Mesendoderm (in vitro differentiated cells): Measurements from ENCODE around the gene KIAA1549.

Experiments used
- DNase-seq: peaks from one replicate; pipeline ENCODE4 v3.0.0; 2013
- H2AK5ac ChIP-seq: 2 replicates; pipeline ENCODE4 v1.6.1; 2013; ENCODE audit warnings: low read length, inconsistent platforms
- H2BK120ac ChIP-seq: 2 replicates; pipeline ENCODE4 v1.6.1; 2013; ENCODE audit warnings: low read depth, mild to moderate bottlenecking, low read length, moderate library complexity, mixed read lengths
- H2BK15ac ChIP-seq: replicated peaks from 2 replicates; pipeline ENCODE4 v1.6.1; 2013; ENCODE audit warnings: low read depth, mild to moderate bottlenecking, moderate library complexity
- H2BK5ac ChIP-seq: 2 replicates; pipeline ENCODE4 v1.6.1; 2013; ENCODE audit warnings: low read length, inconsistent platforms
- H3K18ac ChIP-seq: 2 replicates; pipeline ENCODE4 v1.6.1; 2013; ENCODE audit warnings: mild to moderate bottlenecking, low read length, mixed read lengths
- H3K23ac ChIP-seq: one replicate; pipeline ENCODE4 v1.6.1; 2013; ENCODE audit warnings: low read length
- H3K27ac ChIP-seq: 2 replicates; pipeline ENCODE4 v1.5.1; 2013; ENCODE audit warnings: low read depth, mild to moderate bottlenecking, inconsistent platforms, low read length, moderate library complexity
- H3K27me3 ChIP-seq: 2 replicates; pipeline ENCODE4 v1.6.1; 2013; ENCODE audit warnings: low read length, control low read depth, mild to moderate bottlenecking, inconsistent platforms; ENCODE audit not compliant: insufficient read depth, poor library complexity
- H3K36me3 ChIP-seq: 2 replicates; pipeline ENCODE4 v1.6.1; 2013; ENCODE audit warnings: low read length, inconsistent platforms; ENCODE audit not compliant: control insufficient read depth, insufficient read depth
- H3K4ac ChIP-seq: one replicate; pipeline ENCODE4 v1.6.1; 2013; ENCODE audit warnings: low read depth, mild to moderate bottlenecking, low read length, moderate library complexity
- H3K4me1 ChIP-seq: 2 replicates; pipeline ENCODE4 v1.6.1; 2013; ENCODE audit warnings: low read depth, low read length, inconsistent platforms; ENCODE audit not compliant: control insufficient read depth
- H3K4me2 ChIP-seq: 2 replicates; pipeline ENCODE4 v1.6.1; 2013; ENCODE audit warnings: low read length
- H3K4me3 ChIP-seq: 2 replicates; pipeline ENCODE4 v1.5.1; 2013; ENCODE audit warnings: mild to moderate bottlenecking, low read length
- H3K56ac ChIP-seq: one replicate; pipeline ENCODE4 v1.6.1; 2013; ENCODE audit warnings: low read length
- H3K79me1 ChIP-seq: 2 replicates; pipeline ENCODE4 v1.6.1; 2013; ENCODE audit warnings: low read length, inconsistent platforms
- H3K79me2 ChIP-seq: 2 replicates; pipeline ENCODE4 v1.6.1; 2013; ENCODE audit warnings: mild to moderate bottlenecking, low read length; ENCODE audit not compliant: control insufficient read depth, insufficient read depth
- H3K9ac ChIP-seq: 2 replicates; pipeline ENCODE4 v1.6.1; 2013; ENCODE audit warnings: low read length, inconsistent platforms
- H4K5ac ChIP-seq: one replicate; pipeline ENCODE4 v1.6.1; 2013; ENCODE audit warnings: low read length
- H4K8ac ChIP-seq: one replicate; pipeline ENCODE4 v1.6.1; 2013; ENCODE audit warnings: low read depth, mild to moderate bottlenecking, control low read depth, low read length, moderate library complexity
- WGBS: extraction: QIAGEN DNeasy Blood & Tissue Kit; methylation state at CpG from one replicate; pipeline ENCODE4 v1.1.7; 2013; ENCODE audit warnings: low lambda C conversion rate, missing lambda C conversion rate; ENCODE audit not compliant: insufficient coverage; ENCODE audit errors: extremely low coverage; 5-methylcytosine and 5-hydroxymethylcytosine counted together

Gene KIAA1549

DNA sequence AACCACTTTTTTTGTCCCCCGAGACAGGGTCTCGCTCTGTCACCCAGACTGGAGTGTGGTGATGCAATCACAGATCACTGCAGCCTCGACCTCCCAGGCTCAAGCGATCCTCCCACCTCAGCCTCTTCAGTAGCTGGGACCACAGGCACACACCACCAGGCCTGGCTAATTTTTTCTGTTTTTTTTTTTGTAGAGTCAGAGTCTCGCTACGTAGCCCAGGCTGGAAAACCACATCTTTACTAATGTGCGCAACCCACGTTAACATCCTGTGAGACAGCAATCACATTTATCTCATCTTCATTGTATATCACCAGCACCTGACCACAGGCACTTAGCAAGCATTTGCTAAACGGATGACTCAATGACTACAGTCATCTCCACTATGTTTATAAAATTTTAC lies 105.4 kb downstream of the KIAA1549 start:
- Histone ChIP-seq H3K4me2 (no peak overlapping the region), H3K4me1 (no peaks in the 10 kb centered on the region), H4K5ac (no peak overlapping the region), H3K9ac (no peak overlapping the region), H4K8ac (no peak overlapping the region), H3K27ac (no peak overlapping the region), H3K23ac (no peak overlapping the region), H3K18ac (no peak overlapping the region), H3K79me1 (no peaks in the 10 kb centered on the region), H3K36me3 (no peaks in the 10 kb centered on the region), H2BK15ac (no peak overlapping the region), H2BK120ac (no peak overlapping the region), H3K27me3 (no peaks in the 10 kb centered on the region), H2BK5ac (no peak overlapping the region), H3K4me3 (no peak overlapping the region), H3K56ac (no peak overlapping the region), H3K4ac (no peak overlapping the region), H2AK5ac (no peak overlapping the region), H3K79me2 (no peaks in the 10 kb centered on the region)
- WGBS, result no CpG with 5 or more reads among the region's 9 CpGs
- DNase-seq, result no peak

DNA sequence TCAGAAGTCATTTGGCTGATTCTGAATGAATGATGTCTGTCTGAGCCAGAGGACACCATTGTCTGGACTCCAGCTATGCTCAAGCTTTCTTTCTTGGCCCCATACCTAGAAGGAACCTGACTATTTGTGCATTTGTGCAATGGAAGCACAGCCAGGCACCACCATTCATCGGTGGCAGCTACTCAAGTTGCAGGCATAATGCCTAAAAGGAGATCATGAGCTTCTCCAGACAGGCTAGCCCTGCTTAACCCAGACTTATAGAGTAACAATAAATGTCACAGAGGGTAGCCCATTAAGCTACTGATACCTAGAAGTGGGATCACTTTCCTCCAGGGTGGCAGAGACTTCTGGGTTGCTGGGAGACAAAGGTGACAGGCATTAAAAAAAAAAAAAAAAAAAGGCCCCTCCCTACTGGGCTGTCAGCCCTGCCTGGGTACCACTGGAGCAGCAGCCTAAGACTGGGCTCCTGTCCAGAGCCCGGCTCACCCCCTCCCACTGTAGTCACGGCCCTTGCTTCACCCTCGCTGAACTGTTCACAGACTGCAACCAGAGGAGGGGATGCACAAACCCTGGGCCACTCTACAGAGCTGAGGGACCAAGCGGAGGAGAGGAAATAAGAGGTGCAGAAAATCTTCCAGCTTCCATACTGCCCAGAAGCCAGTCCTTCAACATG lies 107.8 kb downstream of the KIAA1549 start:
- DNase-seq, result no peak
- Histone ChIP-seq H3K4me2 (no peak overlapping the region), H3K9ac (no peak overlapping the region), H3K18ac (no peak overlapping the region), H3K4ac (no peak overlapping the region), H3K27ac (no peak overlapping the region), H4K8ac (no peak overlapping the region), H2BK15ac (no peak overlapping the region), H3K27me3 (no peaks in the 10 kb centered on the region), H3K79me2 (no peaks in the 10 kb centered on the region), H3K23ac (no peak overlapping the region), H3K56ac (no peak overlapping the region), H3K4me3 (no peak overlapping the region), H2BK120ac (no peak overlapping the region), H3K79me1 (no peaks in the 10 kb centered on the region), H3K4me1 (no peaks in the 10 kb centered on the region), H2BK5ac (no peak overlapping the region), H2AK5ac (no peak overlapping the region), H3K36me3 (no peaks in the 10 kb centered on the region), H4K5ac (no peak overlapping the region)
- no CpG with 5 or more reads among the region's 5 CpGs for WGBS

DNA sequence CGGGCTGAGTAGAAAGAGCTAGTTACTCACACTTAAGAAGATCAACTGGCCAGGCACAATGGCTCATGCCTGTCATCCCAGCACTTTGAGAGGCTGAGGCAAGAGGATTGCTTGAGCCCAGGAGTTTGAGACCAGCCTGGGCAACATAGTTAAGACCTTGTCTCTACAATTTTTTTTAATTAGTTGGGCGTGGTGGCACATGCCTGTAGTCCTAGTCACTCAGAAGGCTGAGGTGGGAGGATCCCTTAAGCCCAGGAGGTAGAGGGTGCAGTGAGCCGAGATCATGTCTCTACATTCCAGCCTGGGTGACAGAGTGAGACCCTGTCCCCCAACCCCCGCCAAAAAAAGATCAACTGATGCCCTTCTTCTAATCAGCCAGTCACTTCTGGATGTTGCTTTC lies 108.6 kb downstream of the KIAA1549 start:
- Histone ChIP-seq H3K36me3 (peaks cover 1% of the 10 kb centered on the region), H2BK120ac (no peak overlapping the region), H3K56ac (no peak overlapping the region)

DNA sequence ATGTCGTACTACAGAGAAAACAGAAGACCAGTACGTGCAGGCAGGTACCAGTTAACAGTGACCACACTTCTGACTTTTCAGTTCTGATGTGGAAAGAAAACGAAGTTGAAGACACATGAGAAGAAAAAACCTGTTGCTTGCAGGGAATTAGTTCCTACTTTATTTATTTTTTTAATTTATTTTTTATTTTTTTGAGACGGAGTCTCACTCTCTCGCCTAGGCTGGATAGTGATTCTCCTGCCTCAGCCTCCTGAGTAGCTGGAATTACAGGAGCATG lies 109.4 kb downstream of the KIAA1549 start:
- Histone ChIP-seq H2BK15ac (no peak overlapping the region), H3K36me3 (peaks cover 1% of the 10 kb centered on the region), H4K5ac (no peak overlapping the region)

More for the DNA sequence above, 108.6 kb downstream of the KIAA1549 start:
- H3K27ac ChIP-seq, result no peak overlapping the region
- WGBS, result no CpG with 5 or more reads among the region's 4 CpGs
- H3K4me2 ChIP-seq, result no peak overlapping the region
- no peak overlapping the region for H3K23ac ChIP-seq
- no peak overlapping the region for H3K4ac ChIP-seq
- H2BK15ac ChIP-seq, result no peak overlapping the region
- H3K79me1 ChIP-seq, result no peaks in the 10 kb centered on the region
- no peak overlapping the region for H4K5ac ChIP-seq
- no peaks in the 10 kb centered on the region for H3K4me1 ChIP-seq
- H3K18ac ChIP-seq, result no peak overlapping the region
- no peak overlapping the region for H4K8ac ChIP-seq
- no peak overlapping the region for H2BK5ac ChIP-seq
- no peaks in the 10 kb centered on the region for H3K79me2 ChIP-seq
- no peak overlapping the region for H3K9ac ChIP-seq
- H3K27me3 ChIP-seq, result no peaks in the 10 kb centered on the region
- peak; percentile 74 for DNase-seq
- H3K4me3 ChIP-seq, result no peak overlapping the region
- H2AK5ac ChIP-seq, result no peak overlapping the region

DNA sequence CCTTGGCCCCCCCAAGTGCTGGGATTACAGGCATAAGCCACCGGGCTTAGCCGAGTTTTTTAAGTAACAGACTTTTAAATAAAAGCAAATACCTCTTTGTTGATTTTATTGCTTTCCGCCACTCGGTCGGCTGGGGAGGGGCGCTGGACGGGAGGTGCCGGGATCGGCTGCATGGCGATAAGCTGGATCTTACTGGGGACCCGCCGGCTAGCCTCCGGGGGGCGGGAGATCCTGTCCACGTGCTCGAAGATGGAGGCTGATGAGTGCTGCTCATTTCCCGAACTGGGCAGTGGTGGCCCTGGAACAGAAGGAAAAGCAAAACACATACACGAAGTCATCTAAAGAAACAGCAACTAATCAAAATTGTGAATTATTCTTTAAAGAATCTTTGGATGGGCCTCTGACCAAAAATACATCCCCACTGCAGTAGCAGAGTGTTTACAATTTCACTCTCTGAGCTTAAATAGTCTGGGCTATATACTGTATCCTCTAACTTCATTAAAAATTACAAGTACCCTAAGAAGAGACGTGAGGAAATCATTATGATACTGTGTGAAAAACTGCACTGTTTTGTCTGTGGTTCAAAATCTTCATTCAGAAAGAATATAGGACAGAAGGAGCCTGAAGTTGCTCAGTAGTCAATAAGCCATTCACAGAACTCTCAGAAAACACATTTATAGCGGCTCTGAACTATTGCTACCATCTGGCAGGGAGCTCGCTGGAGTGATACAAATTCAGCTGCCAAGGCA lies 110.0 kb downstream of the KIAA1549 start:
- Histone ChIP-seq H3K4me1 (no peaks in the 10 kb centered on the region), H3K79me2 (no peaks in the 10 kb centered on the region), H2BK5ac (no peak overlapping the region), H3K18ac (no peak overlapping the region), H3K79me1 (no peaks in the 10 kb centered on the region), H4K5ac (no peak overlapping the region), H2BK15ac (no peak overlapping the region), H3K4me2 (no peak overlapping the region), H3K9ac (no peak overlapping the region), H3K4ac (no peak overlapping the region), H3K36me3 (peaks cover 1% of the 10 kb centered on the region), H3K23ac (no peak overlapping the region), H4K8ac (no peak overlapping the region), H2AK5ac (no peak overlapping the region), H3K27ac (no peak overlapping the region), H3K27me3 (no peaks in the 10 kb centered on the region), H3K4me3 (no peak overlapping the region), H2BK120ac (no peak overlapping the region), H3K56ac (no peak overlapping the region)
- WGBS, result no CpG with 5 or more reads among the region's 21 CpGs
- no peak for DNase-seq

More for the DNA sequence above, 109.4 kb downstream of the KIAA1549 start:
- no peak overlapping the region for H2BK120ac ChIP-seq
- H3K27ac ChIP-seq, result no peak overlapping the region
- H3K9ac ChIP-seq, result no peak overlapping the region
- no peak overlapping the region for H3K4me3 ChIP-seq
- no peak overlapping the region for H3K4ac ChIP-seq
- no CpG with 5 or more reads among the region's 5 CpGs for WGBS
- H3K79me1 ChIP-seq, result no peaks in the 10 kb centered on the region
- no peak overlapping the region for H4K8ac ChIP-seq
- no peak for DNase-seq
- H3K18ac ChIP-seq, result no peak overlapping the region
- no peaks in the 10 kb centered on the region for H3K79me2 ChIP-seq
- H2AK5ac ChIP-seq, result no peak overlapping the region
- H3K27me3 ChIP-seq, result no peaks in the 10 kb centered on the region
- H3K4me1 ChIP-seq, result no peaks in the 10 kb centered on the region
- H3K56ac ChIP-seq, result no peak overlapping the region
- H3K23ac ChIP-seq, result no peak overlapping the region
- H3K4me2 ChIP-seq, result no peak overlapping the region
- H2BK5ac ChIP-seq, result no peak overlapping the region

DNA sequence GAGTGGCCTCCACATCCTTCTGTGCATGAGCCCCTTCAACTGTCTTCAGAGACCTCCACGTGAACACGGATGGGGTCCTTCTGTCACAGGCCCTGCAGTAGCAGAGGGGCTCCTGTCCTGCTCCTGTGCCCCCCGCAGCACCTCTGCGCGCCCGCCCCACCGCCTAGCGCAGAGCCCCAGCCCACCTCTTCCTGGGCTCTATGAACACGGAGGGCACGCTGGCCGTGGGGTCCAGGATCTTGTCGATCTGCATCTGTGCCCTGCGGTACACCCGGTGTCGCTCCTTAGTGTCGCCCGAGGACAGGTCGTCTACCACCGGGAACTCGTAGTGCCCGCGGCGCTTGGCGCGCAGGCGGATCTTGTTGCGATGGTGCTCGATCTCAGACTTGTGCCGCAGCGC lies 111.8 kb downstream of the KIAA1549 start:
- H3K4me2 ChIP-seq, result no peak overlapping the region
- no peaks in the 10 kb centered on the region for H3K4me1 ChIP-seq
- no peak overlapping the region for H2AK5ac ChIP-seq
- DNase-seq, result no peak
- H3K4me3 ChIP-seq, result no peak overlapping the region
- no peak overlapping the region for H2BK120ac ChIP-seq
- H3K27ac ChIP-seq, result no peak overlapping the region
- no peak overlapping the region for H3K18ac ChIP-seq
- no CpG with 5 or more reads among the region's 30 CpGs for WGBS
- H4K5ac ChIP-seq, result no peak overlapping the region
- H3K4ac ChIP-seq, result no peak overlapping the region
- no peak overlapping the region for H4K8ac ChIP-seq
- H3K79me2 ChIP-seq, result no peaks in the 10 kb centered on the region
- H3K36me3 ChIP-seq, result peaks cover 1% of the 10 kb centered on the region
- H3K23ac ChIP-seq, result no peak overlapping the region
- H3K9ac ChIP-seq, result no peak overlapping the region
- no peaks in the 10 kb centered on the region for H3K79me1 ChIP-seq
- no peak overlapping the region for H2BK5ac ChIP-seq
- H3K56ac ChIP-seq, result no peak overlapping the region
- no peak overlapping the region for H2BK15ac ChIP-seq
- H3K27me3 ChIP-seq, result no peaks in the 10 kb centered on the region
